Progenitor cell of endocrine pancreas (in vitro differentiated cells): Measurements from ENCODE around the gene EFHC2. TPM values are rescaled to one million over a fixed set of nuclear protein-coding genes. Genes with fewer than 3 reads are reported as not detected.

ENCODE experiments used
- DNase-seq: peaks from one replicate; pipeline ENCODE4 v3.0.0; 2021; ENCODE audit warnings: low spot score; ENCODE audit not compliant: unreplicated experiment
- H3K27ac Mint-ChIP-seq: 2 replicates; pipeline ENCODE4 v1.8.0; 2021; ENCODE audit warnings: mild to moderate bottlenecking, moderate library complexity, mixed read lengths
- H3K27me3 Mint-ChIP-seq: 2 replicates; pipeline ENCODE4 v1.8.0; 2021; ENCODE audit warnings: mixed read lengths
- H3K36me3 Mint-ChIP-seq: 2 replicates; pipeline ENCODE4 v1.8.0; 2022; ENCODE audit warnings: mixed read lengths; ENCODE audit not compliant: insufficient read depth
- H3K4me1 Mint-ChIP-seq: 2 replicates; pipeline ENCODE4 v1.8.0; 2021; ENCODE audit warnings: low read depth, mixed read lengths
- H3K4me3 Mint-ChIP-seq: 2 replicates; pipeline ENCODE4 v1.8.0; 2021; ENCODE audit warnings: low read depth, mild to moderate bottlenecking, moderate library complexity, mixed read lengths
- H3K9me3 Mint-ChIP-seq: 2 replicates; pipeline ENCODE4 v1.8.0; 2021; ENCODE audit warnings: low read depth, mixed read lengths
- long read RNA-seq: library from polyadenylated mRNA; unstranded; transcript quantifications from one replicate; pipeline ENCODE4 v2.0.0, GENCODE V29; 2020
- total RNA-seq: library from RNA; stranded (reverse); gene quantifications from 2 replicates; pipeline ENCODE4 v1.2.1, GENCODE V29; 2021
- TF ChIP-seq, protein P1 (sequence below): fragments of 200-600 bp; sonication (generic); IDR thresholded peaks from one replicate; pipeline ENCODE4 v1.5.0; 2021; ENCODE audit warnings: antibody characterized with exemption, mild to moderate bottlenecking; ENCODE audit not compliant: unreplicated experiment

The EFHC2 gene, protein sequence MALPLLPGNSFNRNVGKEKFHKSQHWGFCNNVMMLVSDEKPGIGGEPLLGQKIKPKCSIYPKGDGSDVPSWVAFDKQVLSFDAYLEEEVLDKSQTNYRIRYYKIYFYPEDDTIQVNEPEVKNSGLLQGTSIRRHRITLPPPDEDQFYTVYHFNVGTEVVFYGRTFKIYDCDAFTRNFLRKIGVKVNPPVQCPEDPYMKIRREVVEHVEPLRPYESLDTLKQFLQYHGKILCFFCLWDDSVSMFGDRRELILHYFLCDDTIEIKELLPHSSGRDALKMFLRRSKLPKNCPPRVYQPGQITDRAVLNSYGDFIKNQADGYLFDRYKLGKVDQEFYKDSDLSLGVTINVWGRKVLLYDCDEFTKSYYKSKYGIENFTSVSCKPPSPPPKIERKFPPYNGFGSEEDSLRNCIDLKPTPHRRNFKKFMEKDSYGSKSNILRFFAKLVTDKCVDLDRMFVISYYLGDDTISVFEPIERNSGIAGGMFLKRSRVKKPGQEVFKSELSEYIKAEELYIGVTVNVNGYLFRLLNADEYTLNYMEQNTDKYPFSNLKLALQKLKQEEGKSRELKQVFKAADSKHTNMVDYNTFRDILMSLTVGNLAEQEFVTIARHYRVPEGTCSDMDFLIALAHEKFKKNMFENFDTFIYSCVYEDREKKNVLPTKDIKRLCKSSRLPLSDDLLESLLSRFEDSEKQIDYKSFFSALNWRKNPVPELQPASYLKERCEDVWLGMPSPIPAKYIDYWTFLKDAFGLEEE
- 1.4 and 1.8 TPM in 2 replicates for total RNA-seq
- long read RNA-seq, partial matches to known transcripts = 1 of 4 reads
- long read RNA-seq, other reads (novel, unspliced or antisense) = 1 of 4 reads

DNA sequence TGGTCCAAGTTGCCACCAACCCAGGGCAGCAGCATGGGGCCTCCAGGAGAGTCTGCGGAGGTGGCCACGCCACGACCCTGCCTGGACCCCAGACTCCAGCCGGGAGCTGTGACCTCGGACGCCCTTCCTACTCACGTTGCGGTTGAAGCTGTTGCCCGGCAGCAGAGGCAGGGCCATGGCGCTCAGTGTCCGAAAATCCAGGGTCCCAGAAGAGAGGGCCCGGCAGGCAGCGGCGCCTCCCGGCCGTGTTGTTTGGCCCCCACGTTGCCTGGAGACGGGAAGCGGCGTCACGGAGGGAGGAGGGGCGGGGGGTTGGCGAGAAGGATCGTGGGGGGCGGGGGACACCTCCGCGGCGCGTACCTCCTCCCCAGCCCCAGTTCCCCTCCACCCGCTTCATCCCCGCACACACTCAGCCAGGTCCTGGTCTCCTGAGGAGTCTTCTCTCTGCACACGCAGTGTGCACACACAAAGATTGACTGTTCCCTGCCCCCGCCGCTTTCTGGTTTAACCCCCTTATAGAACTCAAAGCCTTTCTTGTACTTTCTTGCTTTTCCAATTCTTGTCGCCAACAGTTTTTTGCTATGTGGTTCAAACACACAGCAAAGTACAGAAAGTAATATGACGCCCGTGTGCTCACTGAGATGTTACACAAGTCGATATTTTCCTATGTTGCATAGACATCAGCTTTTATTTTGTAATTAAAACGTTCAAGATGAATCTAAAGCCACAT lies at the start of gene EFHC2:
Gene EFHC2 (minus strand): TSS at position 261 of the 730 bp plus-strand sequence. CDS start 84 bp downstream, at position 177.
- Mint-ChIP-seq H3K9me3 (peaks cover 5% of the 10 kb centered on the region), H3K36me3 (no peaks in the 10 kb centered on the region)

DNA sequence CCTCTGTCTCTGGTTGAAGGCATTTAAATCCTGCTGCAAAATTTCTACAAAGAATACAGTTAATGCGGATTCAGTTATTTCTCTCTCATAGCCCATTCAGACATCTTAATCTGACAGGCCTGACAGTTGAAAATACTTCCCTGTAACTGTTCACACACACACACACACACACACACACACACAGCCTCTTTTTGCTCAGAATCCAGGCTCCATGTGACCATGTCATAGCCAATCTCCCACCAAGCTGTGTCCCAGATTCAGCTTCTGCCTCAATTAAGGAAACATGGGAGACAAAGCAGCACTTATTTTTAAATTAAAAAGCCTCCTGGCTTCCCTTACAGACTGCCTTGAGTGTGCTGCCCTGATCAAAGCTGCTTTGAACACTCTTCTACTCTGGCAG lies 49.3 kb upstream of the EFHC2 start:
- TF ChIP-seq, protein P1, sequence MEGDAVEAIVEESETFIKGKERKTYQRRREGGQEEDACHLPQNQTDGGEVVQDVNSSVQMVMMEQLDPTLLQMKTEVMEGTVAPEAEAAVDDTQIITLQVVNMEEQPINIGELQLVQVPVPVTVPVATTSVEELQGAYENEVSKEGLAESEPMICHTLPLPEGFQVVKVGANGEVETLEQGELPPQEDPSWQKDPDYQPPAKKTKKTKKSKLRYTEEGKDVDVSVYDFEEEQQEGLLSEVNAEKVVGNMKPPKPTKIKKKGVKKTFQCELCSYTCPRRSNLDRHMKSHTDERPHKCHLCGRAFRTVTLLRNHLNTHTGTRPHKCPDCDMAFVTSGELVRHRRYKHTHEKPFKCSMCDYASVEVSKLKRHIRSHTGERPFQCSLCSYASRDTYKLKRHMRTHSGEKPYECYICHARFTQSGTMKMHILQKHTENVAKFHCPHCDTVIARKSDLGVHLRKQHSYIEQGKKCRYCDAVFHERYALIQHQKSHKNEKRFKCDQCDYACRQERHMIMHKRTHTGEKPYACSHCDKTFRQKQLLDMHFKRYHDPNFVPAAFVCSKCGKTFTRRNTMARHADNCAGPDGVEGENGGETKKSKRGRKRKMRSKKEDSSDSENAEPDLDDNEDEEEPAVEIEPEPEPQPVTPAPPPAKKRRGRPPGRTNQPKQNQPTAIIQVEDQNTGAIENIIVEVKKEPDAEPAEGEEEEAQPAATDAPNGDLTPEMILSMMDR = no peak
- H3K27me3 Mint-ChIP-seq = no peaks in the 10 kb centered on the region
- H3K36me3 Mint-ChIP-seq = no peaks in the 10 kb centered on the region
- H3K4me1 Mint-ChIP-seq = no peaks in the 10 kb centered on the region
- H3K27ac Mint-ChIP-seq = no peak overlapping the region
- H3K9me3 Mint-ChIP-seq = peaks cover 31% of the 10 kb centered on the region
- H3K4me3 Mint-ChIP-seq = no peak overlapping the region
- DNase-seq = no peak

More for the DNA sequence above, at the start of gene EFHC2:
- peak; percentile 10 for DNase-seq
- peaks cover 3% of the 10 kb centered on the region for H3K4me1 Mint-ChIP-seq
- peak within 1 kb of the TSS; percentile 70 for H3K4me3 Mint-ChIP-seq
- TF ChIP-seq, protein P1 = no peak
- no peaks in the 10 kb centered on the region for H3K27me3 Mint-ChIP-seq
- H3K27ac Mint-ChIP-seq = peak within 1 kb of the TSS; percentile 59

DNA sequence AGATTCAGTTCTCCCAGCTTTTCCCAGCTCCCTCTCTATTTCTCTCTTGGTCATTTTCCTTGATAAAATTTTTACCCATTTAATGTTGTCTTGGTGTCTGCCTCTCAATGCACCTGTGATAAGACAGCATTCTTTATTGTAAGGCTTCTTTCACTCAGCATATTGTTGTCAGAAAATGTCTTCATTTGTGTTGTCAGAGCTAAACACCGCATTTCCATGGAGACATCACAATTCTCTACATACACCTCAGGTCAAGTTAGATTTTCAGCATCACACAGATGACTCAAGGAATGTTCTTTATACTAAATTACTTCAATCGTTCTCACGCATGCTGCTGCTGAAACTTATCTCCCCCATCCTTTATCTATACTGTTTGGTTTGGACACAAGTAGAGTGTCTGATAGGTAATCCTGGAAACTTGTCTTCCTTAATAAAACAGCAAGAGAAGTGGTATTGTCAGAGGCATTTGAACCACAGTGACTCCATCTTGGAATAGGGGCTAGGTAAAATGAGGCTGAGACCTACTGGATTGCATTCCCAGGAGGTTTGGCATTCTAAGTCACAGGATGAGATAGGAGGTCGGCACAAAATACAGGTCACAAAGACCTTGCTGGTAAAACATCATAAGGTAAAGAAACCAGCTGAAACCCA lies 41.3 kb upstream of the EFHC2 start:
- peaks cover 18% of the 10 kb centered on the region for H3K9me3 Mint-ChIP-seq
- TF ChIP-seq, protein P1 = no peak
- no peak for DNase-seq
- H3K27me3 Mint-ChIP-seq = no peaks in the 10 kb centered on the region
- H3K27ac Mint-ChIP-seq = no peak overlapping the region
- no peaks in the 10 kb centered on the region for H3K36me3 Mint-ChIP-seq
- no peak overlapping the region for H3K4me3 Mint-ChIP-seq
- H3K4me1 Mint-ChIP-seq = no peaks in the 10 kb centered on the region

DNA sequence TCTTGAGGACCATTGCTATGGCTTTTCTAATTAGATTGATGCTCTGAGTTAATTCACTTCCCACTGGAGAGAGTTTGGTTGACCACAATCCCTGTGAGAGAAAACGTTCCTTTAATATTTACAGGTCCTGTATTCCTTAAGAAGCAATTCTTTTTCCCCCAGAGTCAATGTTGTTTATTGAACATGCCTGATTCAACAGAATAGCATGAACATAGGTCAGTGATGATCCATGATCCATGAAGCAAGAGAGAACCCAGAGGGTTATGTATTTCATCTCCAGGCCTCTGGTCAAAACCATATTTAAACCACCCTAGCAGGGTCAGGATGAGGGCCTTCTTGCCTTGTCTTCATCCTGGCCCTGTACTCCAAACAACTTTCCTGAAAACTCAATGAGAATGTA lies 39.4 kb upstream of the EFHC2 start:
- H3K4me3 Mint-ChIP-seq = no peak overlapping the region
- H3K4me1 Mint-ChIP-seq = no peaks in the 10 kb centered on the region
- TF ChIP-seq, protein P1 = no peak
- no peaks in the 10 kb centered on the region for H3K27me3 Mint-ChIP-seq
- DNase-seq = no peak
- H3K27ac Mint-ChIP-seq = no peak overlapping the region
- H3K9me3 Mint-ChIP-seq = peaks cover 9% of the 10 kb centered on the region
- no peaks in the 10 kb centered on the region for H3K36me3 Mint-ChIP-seq
